HL-60 (cell line): ENCODE measurements around the gene CCSER1.

Experiments
- TF ChIP-seq, protein P1 (sequence below): IDR thresholded peaks from 2 replicates; pipeline ENCODE4 v1.6.1; 2012; ENCODE audit warnings: low read depth; ENCODE audit not compliant: insufficient replicate concordance
- TF ChIP-seq, protein P2 (sequence below): IDR thresholded peaks from one replicate; pipeline ENCODE4 v1.5.1; 2011; ENCODE audit warnings: low read length, control low read depth, inconsistent platforms; ENCODE audit not compliant: insufficient read depth

DNA sequence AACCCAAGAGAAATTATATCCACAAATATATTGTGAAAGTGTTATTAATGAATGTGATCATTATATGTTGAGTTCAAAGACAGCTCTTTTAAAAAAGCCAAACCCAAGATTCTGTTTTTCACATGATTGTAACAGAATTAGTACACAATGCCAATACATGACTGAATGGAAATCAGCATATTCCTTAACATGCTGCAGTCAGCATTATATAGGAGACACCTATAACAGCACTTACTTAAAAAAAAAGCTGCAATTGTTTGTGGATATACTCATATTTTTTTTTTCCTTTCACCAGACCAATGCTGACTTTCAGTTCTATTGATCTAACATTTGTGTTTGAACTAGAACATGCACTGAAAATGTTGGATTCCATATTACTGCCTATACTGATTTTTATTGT, 165.2 kb downstream of the CCSER1 start:
- TF ChIP-seq, protein P1, sequence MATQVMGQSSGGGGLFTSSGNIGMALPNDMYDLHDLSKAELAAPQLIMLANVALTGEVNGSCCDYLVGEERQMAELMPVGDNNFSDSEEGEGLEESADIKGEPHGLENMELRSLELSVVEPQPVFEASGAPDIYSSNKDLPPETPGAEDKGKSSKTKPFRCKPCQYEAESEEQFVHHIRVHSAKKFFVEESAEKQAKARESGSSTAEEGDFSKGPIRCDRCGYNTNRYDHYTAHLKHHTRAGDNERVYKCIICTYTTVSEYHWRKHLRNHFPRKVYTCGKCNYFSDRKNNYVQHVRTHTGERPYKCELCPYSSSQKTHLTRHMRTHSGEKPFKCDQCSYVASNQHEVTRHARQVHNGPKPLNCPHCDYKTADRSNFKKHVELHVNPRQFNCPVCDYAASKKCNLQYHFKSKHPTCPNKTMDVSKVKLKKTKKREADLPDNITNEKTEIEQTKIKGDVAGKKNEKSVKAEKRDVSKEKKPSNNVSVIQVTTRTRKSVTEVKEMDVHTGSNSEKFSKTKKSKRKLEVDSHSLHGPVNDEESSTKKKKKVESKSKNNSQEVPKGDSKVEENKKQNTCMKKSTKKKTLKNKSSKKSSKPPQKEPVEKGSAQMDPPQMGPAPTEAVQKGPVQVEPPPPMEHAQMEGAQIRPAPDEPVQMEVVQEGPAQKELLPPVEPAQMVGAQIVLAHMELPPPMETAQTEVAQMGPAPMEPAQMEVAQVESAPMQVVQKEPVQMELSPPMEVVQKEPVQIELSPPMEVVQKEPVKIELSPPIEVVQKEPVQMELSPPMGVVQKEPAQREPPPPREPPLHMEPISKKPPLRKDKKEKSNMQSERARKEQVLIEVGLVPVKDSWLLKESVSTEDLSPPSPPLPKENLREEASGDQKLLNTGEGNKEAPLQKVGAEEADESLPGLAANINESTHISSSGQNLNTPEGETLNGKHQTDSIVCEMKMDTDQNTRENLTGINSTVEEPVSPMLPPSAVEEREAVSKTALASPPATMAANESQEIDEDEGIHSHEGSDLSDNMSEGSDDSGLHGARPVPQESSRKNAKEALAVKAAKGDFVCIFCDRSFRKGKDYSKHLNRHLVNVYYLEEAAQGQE, result no peak
- TF ChIP-seq, protein P2, sequence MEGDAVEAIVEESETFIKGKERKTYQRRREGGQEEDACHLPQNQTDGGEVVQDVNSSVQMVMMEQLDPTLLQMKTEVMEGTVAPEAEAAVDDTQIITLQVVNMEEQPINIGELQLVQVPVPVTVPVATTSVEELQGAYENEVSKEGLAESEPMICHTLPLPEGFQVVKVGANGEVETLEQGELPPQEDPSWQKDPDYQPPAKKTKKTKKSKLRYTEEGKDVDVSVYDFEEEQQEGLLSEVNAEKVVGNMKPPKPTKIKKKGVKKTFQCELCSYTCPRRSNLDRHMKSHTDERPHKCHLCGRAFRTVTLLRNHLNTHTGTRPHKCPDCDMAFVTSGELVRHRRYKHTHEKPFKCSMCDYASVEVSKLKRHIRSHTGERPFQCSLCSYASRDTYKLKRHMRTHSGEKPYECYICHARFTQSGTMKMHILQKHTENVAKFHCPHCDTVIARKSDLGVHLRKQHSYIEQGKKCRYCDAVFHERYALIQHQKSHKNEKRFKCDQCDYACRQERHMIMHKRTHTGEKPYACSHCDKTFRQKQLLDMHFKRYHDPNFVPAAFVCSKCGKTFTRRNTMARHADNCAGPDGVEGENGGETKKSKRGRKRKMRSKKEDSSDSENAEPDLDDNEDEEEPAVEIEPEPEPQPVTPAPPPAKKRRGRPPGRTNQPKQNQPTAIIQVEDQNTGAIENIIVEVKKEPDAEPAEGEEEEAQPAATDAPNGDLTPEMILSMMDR, result no peak
